ENCODE data around the gene CSTF3. TPM values are rescaled to one million over a fixed set of nuclear protein-coding genes. Genes with fewer than 3 reads are reported as not detected.
"Not testable (repeated sequence)": the region's sequence is repeated elsewhere in the genome, so short reads cannot be mapped to it uniquely, and the experiment has no call there.

CSTF3 gene
- total RNA-seq, result 24.4 and 28.5 TPM in 2 replicates
- polyA plus RNA-seq (2012), result 22.0 TPM

DNA sequence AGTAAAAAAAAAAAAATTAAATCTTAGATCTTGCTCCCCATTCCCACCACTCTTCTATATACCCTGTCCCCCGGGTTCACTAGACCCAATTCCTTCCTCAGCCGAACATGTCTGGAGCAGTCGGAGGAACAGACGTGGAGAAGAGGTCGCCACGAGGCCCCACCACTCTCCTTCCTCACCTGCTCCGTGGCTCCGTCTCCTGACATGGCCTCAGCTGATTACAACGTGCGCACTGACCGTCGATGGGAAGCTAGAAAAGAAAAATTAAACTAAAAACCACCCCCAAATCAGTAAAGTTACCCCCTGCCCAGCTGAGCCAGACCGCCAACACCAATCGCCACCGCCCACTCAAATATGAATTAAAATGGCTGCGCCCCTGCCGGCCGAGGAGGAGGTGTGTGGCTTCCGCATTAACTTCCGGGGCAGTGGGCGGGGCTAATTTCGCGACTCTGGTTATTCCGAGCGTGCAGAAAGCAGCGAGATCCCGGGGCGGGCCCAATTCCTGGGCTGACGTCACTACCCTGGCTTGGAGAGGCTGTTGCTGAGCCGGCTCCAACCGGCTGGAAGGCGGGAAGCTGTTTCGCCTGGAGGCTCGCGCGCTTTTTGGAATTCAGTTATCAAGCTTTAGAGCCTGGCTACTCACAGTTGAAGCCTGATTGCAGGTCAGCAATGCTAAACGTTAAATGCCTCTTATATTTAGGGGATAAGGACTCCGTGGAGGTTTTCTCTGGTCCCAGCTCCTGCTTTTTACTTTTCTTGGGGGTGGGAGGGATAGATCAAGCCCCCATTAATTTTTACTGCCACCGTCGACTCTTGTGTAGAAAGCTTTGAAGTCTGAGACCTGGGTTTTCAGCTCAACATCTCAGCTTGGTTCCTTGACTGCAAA is at the start of gene CSTF3:
Gene CSTF3 (minus strand): TSS at position 361 of the 886 bp plus-strand sequence. CDS start 155 bp downstream, at position 206.
- peak; percentile 99 for DNase-seq (ENCODE audit: low read depth)

DNA sequence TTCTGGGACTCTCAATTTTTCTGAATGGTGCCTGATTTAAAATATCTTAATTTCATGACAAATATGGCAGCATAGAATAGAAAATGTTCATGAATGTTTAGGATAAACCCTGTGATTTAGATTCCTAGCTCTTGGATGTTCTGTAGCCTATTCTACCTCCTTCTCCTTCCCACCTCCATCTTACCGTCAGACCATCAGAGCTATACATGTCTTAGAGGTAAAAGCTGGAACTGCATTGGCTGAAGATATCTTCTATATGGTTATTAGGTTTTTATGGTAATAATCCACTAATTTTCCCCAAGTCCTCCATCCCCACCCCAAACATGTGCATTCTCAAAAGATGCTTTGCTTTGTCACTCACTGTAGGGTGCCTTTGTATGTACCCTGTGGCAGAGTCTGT is 46.9 kb upstream of the CSTF3 start:
- no peak for DNase-seq (ENCODE audit: low read depth)

DNA sequence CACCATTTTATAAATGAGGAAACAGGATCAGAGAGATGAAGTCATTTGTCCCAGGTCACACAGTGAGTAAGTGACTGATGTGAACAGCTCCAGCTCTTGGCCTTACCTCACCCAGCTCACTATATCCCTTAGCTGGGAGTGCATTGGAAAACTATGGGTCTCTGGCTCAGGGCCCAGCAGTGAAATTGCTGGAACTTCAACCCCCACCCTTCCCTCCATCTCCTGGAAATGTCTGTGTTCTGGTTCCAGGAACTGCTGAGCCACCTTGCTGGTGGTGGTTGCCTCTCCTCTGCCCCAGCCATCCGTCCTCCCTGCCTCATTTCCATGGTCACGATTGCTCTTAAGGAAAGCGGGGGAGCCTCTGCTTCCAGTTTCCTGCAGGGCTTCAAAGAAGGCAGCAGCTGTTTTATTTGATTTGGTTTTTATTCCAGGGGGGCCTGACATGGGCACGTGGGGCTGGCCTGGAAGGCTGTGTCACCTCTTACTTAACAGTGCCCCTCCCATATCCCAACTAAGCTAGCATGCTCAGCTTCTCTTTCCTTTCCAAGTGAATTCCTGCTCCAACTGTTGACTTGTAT is 46.2 kb upstream of the CSTF3 start:
- DNase-seq (ENCODE audit: low read depth), result peak; percentile 56

DNA sequence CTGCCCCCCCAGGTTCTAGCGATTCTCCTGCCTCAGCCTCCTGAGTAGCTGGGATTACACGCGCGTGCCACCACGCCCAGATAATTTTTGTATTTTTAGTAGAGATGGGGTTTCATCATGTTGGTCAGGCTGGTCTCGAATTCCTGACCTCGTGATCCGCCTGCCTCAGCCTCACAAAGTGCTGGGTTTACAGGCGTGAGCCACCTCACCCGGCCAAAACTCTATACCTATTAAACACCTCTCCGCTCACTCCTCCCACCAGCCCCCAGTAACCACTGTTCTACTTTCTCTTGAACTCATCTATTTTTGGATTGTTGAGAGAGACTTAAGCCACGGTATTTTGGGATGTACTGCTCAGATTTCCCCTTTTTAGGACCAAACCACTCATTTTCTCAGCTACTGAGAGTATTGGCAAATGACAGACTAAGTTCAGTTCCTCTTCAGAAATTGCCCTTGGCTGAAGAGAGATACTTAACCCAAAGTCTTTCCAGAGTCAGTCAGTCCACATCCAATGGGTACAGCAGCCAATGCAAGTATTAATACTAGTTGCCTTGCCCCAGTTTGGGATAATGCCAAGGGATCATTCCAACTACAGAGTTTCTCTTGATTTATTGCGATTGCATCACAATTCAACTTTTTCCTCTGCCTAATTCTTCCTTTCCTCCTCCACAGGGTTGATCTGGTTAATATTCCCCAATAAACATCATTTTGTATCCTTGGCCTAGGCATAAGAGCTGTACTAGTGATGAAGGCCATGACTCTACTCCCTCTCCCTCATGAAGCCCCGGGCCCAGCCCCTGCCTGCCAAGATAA is 36.8 kb upstream of the CSTF3 start:
- no peak for DNase-seq (ENCODE audit: low read depth)

DNA sequence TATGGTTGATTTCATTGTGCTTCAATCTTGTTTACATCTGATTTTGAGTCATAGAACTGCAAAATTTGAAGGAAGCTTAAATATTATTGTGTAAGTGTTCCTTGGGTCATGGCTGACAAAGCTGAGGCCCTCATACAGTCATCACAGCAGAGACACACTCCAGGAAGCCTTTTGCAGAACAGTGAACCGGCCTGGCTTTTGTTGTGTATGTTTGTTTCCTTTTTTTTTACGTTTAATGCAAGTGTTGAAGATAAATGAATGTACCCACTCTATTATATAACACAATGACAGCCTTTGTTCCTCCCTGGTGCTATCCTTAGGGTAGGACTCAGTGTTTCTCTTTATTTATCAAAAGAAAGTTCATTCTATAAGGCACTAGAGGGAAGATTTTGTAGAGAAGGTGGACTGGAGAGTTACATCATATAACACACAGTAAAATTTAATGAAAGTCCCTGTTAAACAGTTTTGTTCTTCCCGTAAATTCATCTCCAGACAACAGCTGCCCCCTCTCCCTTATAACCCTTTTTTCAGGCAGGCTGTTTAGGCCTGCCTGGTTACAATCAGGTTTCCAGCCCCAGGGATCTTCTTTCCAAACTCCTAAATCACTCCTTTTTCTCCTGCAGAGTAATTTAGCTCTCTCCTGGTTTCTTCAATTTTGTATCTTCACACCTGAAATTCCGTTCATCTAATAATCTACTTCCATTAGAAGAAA is 34.3 kb upstream of the CSTF3 start:
- DNase-seq (ENCODE audit: low read depth), result no peak

DNA sequence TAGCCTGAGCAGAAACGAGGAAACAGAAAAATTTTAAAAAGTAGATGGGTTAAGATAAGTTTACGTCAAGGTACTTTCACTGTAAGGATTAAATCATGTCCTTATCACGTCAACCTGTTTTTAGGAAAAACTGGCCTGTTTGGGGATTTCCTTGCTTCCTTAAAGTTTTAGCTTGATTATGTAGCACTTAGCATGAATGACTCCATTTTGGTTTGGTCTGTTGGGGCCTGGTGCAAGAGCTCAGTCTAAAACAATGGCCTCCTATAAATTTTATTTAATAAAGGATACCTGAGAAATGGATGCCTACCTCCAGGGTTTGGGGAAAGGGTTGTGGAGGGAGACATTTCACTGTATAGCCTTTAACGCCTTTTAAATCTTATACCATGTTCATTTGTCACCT is 33.2 kb upstream of the CSTF3 start:
- DNase-seq (ENCODE audit: low read depth), result no peak

DNA sequence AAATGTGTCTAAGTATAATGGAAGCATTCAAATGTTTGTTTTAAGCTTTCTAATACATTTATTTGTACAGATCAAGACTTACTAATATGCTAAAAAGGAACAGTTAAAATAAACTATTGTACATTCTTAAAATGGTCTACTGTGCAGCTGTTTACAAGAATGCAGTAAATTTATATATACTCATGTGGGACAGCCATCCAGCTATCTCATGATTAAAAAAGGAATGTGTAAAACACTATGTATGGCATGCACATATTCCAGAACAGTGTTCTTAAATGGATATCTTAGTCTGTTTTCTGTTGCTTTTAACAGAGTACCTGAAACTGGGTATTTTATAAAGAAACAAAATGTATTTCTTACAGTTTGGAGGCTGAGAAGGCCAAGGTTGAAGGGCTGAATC is 30.2 kb upstream of the CSTF3 start:
- DNase-seq (ENCODE audit: low read depth), result no peak

DNA sequence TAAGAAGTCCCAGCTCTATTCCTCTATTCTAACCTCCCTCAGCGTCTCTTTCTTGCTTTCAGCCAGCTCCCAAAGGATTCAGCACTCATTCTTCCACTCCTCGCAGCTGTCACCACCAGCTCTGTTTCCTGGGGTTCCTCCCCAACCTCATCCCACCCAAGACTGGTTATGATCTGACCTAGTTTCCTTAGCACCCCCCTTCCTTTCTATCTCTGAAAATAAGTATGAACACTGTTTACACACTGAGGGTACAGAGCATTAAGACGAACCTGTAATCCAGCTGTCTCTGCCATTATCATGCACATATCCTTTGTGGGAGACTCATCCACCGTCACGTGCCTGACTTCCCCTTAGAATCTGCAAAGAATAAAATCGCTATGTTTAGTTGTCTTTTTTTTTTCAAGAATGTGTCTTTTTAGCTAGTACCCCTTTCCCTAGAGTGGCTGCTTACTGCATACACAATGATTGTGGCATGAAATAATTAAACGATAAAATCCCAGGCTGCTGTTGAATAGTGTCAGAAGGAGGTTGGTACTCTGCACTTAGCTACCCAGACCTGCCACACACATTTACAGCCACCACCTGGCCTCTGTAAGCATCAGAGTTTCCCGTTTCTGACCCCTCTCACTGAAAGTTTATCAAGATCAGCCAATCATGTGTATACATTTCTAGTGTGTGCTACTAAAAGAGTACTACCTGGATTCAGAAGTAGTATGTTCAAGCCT is 26.9 kb upstream of the CSTF3 start:
- peak; percentile 84 for DNase-seq (ENCODE audit: low read depth)

DNA sequence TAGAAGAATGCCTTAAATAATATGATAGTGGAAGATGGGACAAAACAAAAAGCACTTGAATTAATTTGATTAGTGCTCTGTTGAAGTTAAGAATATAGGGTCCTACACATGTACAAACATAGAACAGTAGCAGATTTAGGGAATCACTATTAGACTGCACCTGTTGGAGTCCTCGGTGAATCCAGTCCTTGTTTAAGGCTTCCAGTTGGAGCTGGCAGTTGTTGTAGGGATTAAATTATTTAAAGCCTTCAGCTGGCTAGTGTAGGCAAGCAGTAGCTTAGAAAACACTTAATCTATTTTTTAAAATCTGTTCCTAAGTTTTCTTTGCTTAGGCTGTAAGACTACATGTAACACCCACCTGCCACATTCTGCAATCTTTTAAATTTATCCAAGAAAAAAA is 24.5 kb upstream of the CSTF3 start:
- peak; percentile 85 for DNase-seq (ENCODE audit: low read depth)

DNA sequence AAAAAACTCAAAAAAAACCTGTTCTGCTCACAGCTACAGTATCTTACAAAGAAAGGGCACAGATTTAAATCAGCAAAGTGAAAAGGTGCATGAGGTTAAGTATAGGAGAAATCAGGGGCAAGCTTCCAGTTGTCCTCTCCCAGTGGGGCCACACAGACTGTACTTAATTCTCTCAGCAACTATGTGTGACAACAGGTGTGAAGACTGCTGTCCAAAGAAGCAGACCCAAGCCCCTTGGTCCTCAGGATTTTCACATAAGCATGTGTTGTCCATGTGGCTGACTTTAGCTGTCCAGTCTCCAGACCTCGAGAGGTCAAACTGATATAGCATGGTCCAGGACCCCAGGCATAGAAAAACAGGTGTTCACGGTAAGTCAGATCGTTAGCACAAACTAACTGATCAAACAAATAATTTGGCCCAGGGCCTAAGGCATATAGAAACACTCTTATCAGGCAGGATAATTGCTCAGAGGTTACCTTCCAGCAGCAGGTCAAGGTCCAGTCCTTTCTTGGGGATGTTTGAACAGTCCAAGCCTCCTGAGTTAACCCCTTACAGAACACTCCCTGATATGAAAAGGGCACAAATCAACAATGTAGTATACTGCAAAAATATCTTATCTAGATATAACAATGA is 21.1 kb upstream of the CSTF3 start:
- peak; percentile 64 for DNase-seq (ENCODE audit: low read depth)

DNA sequence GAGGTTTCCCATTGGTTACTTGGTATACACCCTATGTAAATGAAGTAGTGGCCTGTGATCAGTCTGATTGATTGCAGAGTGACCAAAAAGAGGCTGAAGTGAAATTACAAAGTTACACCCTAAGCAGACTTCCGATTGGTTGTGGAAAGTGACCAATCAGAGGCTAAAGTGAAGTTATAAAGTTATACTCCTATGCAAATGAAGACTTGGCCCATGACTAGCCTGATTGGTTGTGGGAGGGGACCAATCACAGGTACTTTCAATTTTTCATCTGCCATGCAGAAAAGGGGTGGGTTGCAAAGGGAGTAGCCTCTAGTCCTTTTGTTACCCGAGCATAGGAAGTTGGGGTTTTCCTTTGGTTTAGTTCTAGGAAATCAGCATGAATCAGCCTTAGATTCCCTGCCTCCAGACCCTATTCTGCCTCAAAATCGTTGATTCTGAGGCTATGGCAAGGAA is 18.1 kb upstream of the CSTF3 start:
- DNase-seq (ENCODE audit: low read depth), result no peak

DNA sequence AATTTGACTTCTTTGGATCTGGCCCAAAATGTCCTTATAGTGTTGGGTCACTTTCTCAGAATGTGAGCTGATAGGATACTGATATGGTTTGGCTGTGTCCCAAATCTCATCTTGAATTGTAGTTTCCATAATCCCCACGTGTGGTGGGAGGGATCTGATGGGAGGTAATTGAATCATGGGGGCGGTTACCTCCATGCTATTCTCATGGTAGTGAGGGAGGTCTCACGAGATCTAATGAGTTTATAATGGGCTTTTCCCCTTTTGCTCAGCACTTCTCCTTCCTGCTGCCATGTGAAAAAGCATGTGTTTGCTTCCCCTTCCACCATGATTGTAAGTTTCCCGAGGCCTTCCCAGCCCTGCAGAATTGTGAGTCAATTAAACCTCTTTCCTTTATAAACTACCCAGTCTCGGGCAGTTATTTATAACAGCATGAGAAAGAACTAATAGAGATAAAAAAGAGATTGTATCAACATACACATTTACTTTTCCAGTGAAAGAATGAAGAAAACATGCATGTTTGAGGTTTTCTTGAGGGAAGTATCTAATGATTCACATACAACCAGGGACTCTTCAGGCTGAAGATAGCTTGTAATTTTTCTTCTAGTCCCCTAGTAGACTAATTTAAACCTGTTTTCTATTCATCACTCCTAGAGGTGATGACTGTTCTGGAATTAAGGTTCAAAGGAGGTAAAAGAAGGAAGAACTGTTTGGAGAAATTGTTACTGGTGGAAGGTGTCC is 17.3 kb upstream of the CSTF3 start:
- DNase-seq (ENCODE audit: low read depth), result no peak

DNA sequence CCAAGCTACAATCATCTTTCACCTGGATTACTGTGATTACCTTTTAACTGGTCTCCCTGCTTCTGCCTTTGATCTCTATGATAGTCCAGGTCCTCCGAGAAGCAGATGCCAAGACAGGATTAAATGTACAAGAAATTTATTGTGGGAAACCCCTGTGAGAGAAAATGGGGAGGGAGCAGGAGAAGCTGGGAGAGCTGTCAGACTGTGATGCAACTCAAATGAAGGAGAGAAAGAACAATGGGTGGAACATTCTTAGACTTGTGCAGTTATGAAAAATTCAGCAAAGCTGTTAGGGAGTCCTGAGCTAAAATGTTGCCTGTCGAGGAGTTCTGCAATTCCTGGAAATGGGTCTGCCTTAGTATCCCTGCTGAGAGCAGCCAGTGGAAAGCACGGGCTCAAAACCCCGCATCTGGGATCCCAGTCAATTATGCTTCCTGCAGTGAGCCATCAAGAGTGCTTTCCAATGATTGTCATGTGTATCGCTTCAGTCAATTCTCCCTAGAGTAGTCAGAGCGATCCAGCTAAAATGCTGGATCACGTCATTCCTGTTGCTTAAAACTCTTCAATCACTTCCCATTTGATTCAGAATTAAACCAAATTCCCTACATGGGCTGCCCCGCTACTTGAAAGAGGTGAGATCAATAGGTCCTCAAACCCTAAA is 16.5 kb upstream of the CSTF3 start:
- no peak for DNase-seq (ENCODE audit: low read depth)

DNA sequence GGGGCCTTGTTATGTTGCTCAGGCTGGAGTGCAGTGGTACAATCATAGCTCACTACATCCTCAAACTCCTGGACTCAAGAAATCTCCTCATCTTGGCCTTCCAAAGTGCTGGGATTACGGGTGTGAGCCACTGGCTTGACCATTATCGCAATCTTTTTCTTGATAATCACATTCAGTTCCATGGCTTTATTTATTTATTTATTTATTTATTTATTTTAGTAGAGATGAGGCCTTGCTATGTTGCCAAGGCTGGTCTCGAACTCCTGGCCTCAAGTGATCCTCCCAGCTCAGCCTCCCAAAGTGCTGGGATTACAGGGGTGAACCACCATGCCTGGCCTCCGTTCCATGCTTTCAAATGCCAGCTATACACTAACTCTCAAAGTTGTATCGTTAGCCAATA is 15.5 kb upstream of the CSTF3 start:
- DNase-seq (ENCODE audit: low read depth), result not testable (repeated sequence)

DNA sequence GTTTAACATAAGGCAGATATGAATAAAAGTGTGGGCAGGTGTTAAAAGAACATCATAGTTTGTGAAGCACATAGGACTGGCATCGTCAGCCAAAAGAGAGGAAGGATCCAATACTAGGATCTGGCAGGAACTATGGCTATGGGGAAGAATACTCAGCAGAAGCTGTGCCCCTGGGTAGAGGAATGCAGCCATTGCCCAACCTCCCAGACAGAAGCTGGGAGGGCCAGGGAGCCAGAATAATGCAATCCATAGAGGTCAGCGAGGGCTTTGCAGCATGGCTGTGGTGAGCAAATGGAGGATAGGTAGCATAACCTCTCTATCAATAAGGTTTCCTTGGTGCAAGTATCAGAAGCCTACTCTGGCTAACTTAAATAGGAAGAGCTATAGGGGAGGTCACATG is 11.7 kb upstream of the CSTF3 start:
- DNase-seq (ENCODE audit: low read depth), result no peak

DNA sequence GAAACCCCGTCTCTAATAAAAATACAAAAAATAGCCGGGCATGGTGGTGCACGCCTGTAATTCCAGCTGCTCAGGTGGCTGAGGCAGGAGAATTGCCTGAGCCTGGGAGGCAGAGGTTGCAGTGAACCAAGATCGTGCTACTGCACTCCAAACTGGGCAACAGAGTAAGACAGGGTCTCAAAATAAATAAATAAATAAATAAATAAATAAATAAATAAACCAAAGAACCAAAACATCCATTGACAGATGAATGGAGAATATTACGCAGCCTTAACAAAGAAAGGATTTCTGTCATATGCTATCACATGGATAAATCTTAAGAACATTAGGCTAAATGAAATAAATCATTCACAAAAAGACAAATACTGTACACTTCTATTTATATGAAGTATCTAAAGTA is 11.1 kb upstream of the CSTF3 start:
- DNase-seq (ENCODE audit: low read depth), result no peak

DNA sequence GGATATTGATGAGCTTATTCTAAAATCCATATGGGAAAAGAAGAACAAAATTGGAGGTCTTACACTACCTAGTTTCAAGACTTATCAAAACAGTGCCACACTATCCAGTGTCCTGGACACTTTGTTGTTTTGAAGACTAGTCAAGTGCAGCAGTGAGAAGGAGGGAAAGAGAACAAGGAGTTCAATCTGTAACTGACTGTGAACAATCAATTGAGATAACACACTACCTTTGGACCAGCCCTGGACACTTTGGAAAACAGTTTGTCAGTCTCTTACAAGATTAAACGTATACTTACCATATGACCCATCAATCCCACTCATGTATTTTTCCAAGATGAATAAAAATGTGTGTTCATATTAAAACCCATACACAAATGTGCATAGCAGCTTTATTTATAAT is 10.0 kb upstream of the CSTF3 start:
- DNase-seq (ENCODE audit: low read depth), result no peak

DNA sequence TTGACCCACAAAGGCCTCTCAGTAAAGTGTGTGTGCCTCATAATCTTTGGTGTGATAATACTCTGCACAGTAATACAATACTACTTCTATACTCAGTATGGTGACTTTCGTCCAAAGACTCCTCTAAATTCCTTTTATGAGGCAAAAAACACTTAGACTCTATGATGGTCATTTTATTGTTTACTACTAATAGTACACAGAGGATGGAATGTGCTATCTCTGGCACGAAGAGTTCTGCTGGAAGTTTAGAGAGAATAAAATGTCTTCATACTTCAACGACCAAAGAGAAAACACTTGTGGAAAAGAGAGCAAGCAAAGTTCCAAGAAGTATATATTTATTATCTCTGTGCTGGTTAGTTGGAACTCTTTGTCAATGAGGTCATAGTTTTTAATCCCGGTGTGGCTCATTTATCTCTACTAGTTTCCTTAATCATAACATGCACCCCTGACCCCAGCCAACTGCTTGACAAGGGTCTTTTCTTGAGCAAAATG is 7.5 kb upstream of the CSTF3 start:
- DNase-seq (ENCODE audit: low read depth), result peak; percentile 23

DNA sequence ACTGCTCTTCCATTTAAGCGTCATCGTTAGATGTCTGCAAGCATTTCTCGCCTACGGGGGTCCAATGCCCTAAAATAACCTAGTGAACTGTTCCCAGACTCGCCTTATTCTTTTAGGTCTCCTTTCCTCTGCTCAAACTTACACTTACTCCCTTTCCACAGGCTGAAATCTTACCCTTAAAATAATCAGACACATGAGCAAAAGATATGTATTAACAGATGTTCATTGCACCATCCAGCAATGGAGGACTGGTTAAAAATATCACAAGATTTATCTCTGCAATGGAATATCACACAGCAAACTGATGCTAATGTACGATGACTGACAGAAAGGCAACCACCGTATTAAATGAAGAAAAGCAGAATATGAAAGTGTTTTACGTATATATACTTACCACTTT is 1.6 kb upstream of the CSTF3 start:
- DNase-seq (ENCODE audit: low read depth), result peak; percentile 32
